GM19468 (cell line): ENCODE results near the gene SLC3A2.

Source experiments
- ATAC-seq: cut with Tn5 transposase; IDR thresholded peaks from one replicate; pipeline ENCODE4 v1.9.1; 2021; ENCODE audit warnings: mild to moderate bottlenecking, moderate library complexity, moderate number of reproducible peaks; ENCODE audit not compliant: unreplicated experiment; ENCODE audit errors: extremely low read depth

SLC3A2 gene

GRCh38 chr11:62905927-62906531 lies 25.3 kb downstream of the SLC3A2 start:
- ATAC-seq, result no peak

DNA sequence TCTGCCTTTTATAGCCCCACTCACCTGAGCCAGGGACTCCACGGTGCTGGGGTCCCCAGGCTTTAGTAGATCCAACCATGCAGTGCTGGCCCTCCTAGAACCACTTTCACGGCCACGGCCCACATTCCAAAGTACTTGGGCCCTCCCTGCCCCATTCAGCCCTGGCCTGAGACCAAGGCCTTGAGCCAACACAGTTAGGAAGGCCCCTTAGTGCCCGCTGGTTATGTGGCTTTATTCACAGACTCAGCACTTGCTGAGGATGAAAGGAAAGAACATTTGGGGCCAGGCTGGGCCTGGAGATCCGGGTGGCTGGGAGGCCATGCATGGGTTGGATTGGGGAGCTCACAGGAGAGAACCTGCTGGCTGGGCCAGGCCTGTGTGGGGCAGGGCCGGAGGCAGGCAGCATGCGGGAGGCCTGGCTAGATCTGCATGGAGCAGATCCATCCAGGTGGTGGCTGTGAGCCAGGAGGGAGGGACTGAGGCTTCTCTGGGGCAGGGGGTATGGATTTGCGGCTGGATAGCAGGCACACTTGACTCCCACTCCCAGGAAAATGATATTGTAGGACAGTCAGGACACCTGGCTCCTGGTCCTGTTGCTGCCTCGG lies 27.9 kb downstream of the SLC3A2 start:
- ATAC-seq, result no peak

DNA sequence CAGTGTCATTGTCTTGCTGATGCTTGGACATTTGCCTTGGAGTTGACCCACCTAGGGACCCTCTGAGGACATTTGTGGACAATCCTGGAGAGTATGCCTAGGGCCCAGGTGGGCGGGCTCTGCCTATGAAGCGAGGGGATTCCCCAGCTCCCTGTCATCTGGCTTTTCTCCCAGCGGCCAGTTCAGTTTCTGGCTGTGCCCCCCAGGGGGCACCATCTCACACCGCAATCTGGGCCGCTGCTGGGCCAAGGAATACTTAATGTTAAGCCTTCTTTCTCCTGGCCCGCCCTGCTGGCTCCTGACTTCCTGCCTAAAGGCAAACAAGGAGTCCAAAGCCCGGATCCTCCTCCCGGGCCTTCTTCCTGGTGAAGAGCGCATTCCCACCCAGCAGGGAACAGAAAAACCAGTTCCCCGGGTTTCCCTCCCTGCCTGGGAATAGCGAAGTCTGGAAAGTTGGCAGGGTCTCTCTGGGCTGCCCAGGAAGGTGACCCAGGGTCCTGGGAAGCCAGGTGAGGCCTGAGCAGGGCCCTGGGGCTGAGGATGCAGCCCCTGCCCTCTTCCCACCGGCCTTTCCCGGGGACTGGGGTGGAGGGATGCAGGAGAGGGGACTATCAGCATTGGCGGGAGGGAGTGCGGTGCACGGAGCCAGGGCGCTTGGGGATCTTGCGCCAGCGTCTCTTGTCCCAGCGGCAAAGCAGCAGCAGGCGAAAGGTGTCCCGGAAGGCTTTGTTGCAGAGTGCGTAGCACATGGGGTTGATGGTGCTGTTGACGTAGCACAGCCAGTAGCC lies 28.6 kb downstream of the SLC3A2 start:
- ATAC-seq, result no peak

GRCh38 chr11:62910141-62910882 lies 29.6 kb downstream of the SLC3A2 start:
- ATAC-seq, result no peak

- ATAC-seq, result no peak
Measured at GRCh38 chr11:62911137-62912130, 30.7 kb downstream of the SLC3A2 start.

DNA sequence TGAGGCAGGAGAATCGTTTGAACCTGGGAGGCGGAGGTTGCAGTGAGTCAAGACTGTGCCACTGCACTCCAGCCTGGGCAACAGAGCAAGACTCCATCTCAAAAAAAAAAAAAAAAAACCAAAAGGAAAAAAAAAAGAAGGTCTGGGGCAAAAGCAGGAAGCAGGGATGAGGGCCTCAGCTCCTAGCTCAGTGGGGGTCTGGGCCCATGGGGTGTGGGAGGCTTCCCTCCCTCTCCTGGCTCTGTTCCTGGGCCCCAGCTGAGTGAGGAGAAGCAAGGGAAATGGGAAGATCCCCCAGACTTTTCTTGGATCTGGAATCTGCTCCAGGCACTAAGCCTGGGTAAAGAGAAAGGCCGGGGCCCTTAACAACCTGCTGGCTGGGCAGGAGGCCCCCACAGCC lies 31.6 kb downstream of the SLC3A2 start:
- no peak for ATAC-seq

- ATAC-seq, result no peak
Measured at GRCh38 chr11:62914416-62914815, 33.7 kb downstream of the SLC3A2 start.

GRCh38 chr11:62917906-62918502 lies 37.3 kb downstream of the SLC3A2 start:
- no peak for ATAC-seq

GRCh38 chr11:62918531-62918930 lies 37.8 kb downstream of the SLC3A2 start:
- ATAC-seq, result no peak

DNA sequence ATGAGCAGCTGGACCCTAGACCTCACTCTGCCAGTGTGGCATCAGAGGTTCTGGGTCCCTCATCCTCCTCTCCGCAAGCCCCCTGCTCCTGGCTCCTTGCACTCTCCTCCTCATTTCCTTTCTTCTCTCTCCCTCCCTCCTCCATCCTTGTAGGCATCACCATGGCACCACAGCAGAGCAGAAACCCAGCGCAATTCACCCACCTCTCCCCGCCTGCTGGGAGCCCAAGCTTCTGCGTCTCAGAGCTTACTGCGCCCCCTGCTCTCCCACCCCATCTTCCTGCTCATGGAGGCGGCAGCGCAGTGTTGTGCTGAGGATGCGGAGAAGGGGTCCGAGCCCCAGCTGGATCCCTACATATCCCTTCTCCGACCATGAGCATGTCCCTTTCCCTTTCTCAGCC lies 38.8 kb downstream of the SLC3A2 start:
- no peak for ATAC-seq

DNA sequence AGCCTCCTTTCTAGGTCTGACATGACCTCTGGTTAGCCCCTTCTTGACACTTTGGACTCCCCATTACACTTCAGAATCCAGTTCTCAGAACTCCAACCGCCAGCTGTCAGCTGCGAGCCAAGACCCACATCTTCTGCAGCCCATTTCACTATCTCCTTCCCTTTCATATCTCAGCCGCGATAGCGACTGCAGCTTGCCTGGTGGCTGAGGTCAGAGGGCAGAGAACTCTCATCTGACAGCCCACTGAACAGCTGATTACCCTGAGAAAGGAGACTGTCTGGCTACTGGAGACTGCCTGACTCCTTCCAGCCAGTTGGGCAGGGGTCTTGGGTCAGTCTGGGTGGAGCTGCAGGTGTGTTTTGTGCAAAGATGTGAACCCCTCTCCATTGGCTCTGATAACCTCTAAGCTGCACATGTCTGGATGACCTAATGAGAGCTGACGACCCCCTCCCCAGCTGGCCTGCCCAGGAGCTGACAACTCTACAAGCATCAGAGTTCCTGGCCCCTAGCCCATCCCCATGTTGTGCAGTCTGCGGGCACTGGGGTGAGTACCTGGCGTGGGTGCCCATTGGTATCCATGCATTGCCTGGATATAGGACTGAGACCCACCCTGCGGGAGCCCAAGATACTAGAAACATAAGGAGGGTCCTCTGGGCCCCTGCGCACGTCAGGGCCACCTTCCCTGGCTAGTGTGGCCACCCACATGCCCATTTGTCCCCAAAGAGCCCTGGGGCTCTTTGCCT lies 39.4 kb downstream of the SLC3A2 start:
- ATAC-seq, result no peak

DNA sequence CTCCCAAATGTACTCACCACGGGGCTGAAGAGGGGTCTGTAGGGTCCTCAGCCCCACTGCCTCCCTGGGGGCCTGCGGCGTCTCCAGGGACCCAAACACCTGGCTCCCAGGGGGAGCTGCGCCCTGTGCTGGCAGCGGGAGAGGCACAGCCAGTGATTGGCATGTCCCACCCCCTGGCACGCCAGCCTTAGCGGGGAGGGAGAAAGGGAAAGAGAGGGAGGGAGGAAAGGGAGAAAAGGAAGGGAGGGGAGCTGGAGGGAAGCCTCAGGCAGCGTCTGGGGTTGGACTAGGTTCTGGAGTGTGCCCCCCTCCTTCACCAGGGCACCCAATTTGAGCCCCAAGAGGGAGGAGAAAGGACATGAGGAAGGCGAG lies 40.5 kb downstream of the SLC3A2 start, which contains the start of gene CHRM1:
CHRM1 (minus strand) TSS at position 163 of the 372 bp plus-strand sequence. CDS start 10,263 bp downstream, outside the sequence.
- ATAC-seq, result no peak

DNA sequence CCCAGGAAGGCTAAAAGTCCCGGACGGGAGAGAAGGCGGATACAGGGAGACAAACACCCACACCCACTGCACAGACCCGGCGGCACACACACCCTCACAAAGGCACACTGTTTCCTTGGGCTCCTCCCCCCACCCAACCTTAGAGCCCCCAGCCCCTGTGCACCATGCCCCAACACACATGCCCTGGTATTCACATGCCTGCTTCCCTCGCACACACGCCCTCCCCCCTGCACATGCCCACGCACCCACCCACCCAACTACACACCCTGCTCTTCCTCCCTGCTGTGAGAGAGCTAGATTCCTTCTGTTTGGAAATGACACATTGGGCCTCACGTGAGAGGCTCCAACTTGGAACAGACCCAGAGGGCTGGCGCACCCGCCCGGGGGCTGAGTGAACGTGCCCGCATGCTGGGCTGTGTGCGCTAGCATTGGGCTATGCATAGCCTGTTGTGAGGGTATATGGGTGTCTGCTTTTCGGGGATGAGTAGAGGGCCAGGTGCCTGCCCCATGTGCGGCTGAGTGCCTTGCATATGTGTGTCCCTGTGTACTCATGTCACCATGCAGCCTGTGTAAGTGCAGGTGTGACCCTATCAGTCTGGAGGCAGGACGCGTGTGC lies 41.0 kb downstream of the SLC3A2 start:
- ATAC-seq, result no peak

DNA sequence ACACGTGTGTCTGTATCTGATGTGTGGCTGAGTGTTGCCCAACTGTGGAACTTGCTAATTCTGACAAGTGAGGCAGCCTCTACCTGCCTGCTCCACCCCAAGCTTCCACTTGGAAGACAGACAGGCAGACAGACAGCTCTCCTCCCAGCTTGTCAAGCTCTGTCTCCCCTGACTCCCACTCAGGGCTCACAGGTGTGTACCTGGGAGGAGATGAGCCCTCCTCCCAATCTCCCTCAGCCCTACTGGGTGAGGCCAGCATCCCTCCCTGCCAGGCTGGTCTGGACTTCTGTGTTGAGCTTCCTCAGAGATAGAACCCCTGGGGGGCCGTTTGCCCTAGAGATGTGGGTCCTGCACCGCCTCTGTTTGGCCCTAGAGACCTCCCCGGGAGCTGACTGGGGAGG lies 41.5 kb downstream of the SLC3A2 start:
- ATAC-seq, result no peak

DNA sequence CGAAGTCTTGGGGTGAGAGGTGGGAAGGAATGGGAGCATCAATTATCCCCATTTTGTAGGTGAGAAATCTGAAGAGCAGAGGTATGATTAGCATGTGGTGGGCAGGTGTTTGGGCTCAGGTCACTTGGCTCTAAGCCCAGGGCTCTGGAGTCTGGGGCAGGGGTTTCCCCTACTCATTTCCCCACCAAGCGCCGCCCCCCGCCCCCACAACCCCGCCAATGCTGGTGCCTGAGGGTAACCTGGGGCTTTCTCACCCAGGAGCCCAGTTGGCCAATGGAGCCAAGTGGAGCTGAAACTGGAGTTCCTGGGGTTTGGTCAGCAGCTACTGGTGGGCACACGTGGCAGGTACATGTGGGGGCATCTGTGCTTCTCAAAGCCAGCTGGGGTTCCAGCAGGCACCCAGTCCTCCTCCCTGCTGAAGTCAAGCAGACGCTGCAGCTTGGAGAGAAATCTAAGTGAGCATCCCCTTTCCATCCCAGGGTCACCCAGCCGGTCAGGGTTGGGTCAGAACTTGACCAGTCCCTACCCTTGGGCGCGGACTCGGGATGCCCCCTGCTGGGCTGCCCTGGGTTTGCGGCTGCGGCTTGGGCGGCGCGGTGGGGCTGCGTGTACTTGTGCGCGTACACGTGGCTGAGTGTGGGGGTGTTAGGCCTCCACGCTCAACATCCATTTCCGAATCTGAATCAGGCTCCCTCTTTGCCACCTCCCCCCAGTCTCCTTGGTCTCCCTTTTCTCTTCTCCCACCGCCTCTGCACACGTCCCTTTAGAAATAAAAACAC lies 42.1 kb downstream of the SLC3A2 start:
- ATAC-seq, result no peak

- ATAC-seq, result no peak
Measured at GRCh38 chr11:62923601-62924411, 43.1 kb downstream of the SLC3A2 start.

- no peak for ATAC-seq
Measured at GRCh38 chr11:62925308-62925707, 44.6 kb downstream of the SLC3A2 start.
